ENCODE data around the gene CRISP1.

Gene CRISP1

DNA sequence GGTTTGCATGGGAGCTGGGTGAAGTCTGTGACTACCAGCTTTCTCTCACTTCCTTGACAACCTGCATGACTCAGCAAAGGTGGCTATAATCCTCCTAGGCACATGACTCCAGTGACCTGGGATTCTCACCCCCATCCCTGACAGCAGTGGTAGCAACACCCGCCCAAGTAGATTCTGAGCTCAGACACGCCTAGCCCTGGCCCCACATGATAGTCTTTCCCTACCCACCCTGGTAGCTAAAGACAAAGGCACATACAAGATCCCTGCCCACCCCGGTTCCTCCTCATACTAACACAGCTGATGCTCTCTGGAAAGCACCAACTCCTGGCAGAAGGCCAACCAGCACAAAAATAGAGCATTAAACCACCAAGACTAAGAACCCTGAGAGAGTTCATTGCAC lies 25.9 kb upstream of the CRISP1 start:
- TF ChIP-seq POLR2A (IDR thresholded peaks at IDR 0.05; ENCODE audit: extremely low read depth, insufficient read length) (no peak), MYC (IDR thresholded peaks at IDR 0.05; ENCODE audit: low read depth, low read length) (no peak)
- TF ChIP-seq, protein P1, sequence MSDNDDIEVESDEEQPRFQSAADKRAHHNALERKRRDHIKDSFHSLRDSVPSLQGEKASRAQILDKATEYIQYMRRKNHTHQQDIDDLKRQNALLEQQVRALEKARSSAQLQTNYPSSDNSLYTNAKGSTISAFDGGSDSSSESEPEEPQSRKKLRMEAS (IDR thresholded peaks at IDR 0.05; ENCODE audit: low read depth, low read length): no peak
- TF ChIP-seq, protein P2, sequence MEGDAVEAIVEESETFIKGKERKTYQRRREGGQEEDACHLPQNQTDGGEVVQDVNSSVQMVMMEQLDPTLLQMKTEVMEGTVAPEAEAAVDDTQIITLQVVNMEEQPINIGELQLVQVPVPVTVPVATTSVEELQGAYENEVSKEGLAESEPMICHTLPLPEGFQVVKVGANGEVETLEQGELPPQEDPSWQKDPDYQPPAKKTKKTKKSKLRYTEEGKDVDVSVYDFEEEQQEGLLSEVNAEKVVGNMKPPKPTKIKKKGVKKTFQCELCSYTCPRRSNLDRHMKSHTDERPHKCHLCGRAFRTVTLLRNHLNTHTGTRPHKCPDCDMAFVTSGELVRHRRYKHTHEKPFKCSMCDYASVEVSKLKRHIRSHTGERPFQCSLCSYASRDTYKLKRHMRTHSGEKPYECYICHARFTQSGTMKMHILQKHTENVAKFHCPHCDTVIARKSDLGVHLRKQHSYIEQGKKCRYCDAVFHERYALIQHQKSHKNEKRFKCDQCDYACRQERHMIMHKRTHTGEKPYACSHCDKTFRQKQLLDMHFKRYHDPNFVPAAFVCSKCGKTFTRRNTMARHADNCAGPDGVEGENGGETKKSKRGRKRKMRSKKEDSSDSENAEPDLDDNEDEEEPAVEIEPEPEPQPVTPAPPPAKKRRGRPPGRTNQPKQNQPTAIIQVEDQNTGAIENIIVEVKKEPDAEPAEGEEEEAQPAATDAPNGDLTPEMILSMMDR (IDR thresholded peaks at IDR 0.05; ENCODE audit: low read depth, low read length): no peak
- no peak for DNase-seq (ENCODE audit: low read depth)
- H3K4me3 ChIP-seq (ENCODE audit: low read depth, low read length): no peak overlapping the region

DNA sequence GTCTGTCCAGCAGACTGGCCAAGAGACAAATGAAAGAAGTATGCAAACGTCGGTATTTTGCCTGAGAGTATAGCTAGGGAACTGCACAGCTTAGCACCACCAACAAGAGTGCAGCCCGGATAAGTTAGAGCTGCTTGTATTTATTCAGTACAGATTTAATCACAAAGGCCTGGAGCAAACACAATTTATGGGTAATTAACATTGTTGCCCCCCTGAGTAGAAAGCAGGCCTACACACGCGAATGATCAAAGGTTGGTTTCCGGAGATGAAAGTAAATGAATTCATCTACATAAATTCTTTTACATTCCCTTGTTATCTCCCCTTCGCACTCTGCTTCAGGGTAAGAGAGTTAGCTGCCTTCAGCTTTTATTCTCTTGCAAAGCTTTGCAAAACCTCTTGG lies 24.7 kb upstream of the CRISP1 start:
- H3K4me3 ChIP-seq (ENCODE audit: low read depth, low read length): no peak overlapping the region
- DNase-seq (ENCODE audit: low read depth): no peak
- TF ChIP-seq POLR2A (IDR thresholded peaks at IDR 0.05; ENCODE audit: extremely low read depth, insufficient read length): no peak
- TF ChIP-seq MYC (IDR thresholded peaks at IDR 0.05; ENCODE audit: low read depth, low read length): no peak
- TF ChIP-seq, protein P1 (IDR thresholded peaks at IDR 0.05; ENCODE audit: low read depth, low read length): no peak
- TF ChIP-seq, protein P2 (IDR thresholded peaks at IDR 0.05; ENCODE audit: low read depth, low read length): no peak

DNA sequence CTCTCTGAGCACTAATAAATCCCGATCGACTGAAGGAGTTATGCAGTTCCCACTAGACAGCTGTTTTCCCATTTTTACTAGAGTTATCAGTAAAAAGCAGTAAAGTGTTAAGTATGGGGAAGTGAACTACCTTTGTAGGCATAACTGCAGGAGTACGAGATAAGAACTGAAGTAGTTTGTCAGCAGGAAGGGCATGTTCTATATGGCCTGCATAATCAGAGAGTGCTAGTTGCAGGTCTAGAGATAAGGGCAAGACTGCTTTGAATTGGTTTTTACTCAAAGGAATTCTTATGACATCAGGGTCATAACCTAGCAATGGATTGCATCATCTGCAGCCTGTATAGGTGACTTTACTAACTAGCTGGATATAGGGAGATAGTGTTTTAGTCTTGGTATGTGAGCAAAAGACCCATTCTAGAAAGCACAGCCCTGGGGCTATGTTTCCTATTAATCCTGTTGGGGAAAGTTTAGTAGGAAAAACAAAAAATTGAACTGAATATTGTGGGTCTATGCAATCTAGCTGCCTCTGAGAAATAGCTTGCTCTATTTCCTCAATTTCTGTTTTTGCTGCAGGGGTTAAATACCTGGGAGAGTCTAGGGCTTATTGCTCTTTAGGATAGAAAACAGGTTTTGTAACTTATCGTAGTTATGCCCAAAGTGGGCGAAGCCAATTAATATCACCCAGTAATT lies 22.6 kb upstream of the CRISP1 start:
- TF ChIP-seq MYC (IDR thresholded peaks at IDR 0.05; ENCODE audit: low read depth, low read length): no peak
- TF ChIP-seq, protein P1 (IDR thresholded peaks at IDR 0.05; ENCODE audit: low read depth, low read length): no peak
- TF ChIP-seq, protein P2 (IDR thresholded peaks at IDR 0.05; ENCODE audit: low read depth, low read length): no peak
- TF ChIP-seq POLR2A (IDR thresholded peaks at IDR 0.05; ENCODE audit: extremely low read depth, insufficient read length): no peak
- no peak for DNase-seq (ENCODE audit: low read depth)
- no peak overlapping the region for H3K4me3 ChIP-seq (ENCODE audit: low read depth, low read length)

DNA sequence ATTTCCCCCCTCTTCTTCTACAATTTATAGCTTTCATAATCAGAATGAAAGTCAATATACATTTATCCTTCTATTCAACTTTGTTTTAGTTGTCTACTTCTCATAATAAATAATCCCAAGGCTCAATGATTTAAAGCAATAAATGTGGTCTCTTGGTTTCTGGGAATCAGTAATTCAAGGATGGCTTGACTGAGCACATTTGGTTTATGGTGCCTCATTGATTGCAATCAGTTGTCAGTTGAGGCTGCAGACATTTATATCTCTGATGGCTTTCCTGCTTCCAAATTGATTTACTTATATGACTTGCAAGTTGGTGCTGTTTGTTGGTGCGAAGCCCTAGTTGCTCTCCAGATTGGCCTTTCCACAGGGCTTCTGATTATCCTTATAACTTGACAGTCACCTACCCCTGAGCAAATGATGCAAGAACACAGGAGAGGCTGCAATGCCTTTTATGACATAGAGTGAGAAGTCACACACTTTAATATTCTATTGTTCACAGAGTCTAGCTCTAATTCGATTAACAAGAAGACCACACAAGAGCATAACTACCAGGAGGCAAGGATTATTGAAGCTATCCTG lies 2.7 kb upstream of the CRISP1 start:
- no peak overlapping the region for H3K4me3 ChIP-seq (ENCODE audit: low read depth, low read length)
- no peak for DNase-seq (ENCODE audit: low read depth)
- no peak for TF ChIP-seq MYC (IDR thresholded peaks at IDR 0.05; ENCODE audit: low read depth, low read length)
- no peak for TF ChIP-seq POLR2A (IDR thresholded peaks at IDR 0.05; ENCODE audit: extremely low read depth, insufficient read length)

DNA sequence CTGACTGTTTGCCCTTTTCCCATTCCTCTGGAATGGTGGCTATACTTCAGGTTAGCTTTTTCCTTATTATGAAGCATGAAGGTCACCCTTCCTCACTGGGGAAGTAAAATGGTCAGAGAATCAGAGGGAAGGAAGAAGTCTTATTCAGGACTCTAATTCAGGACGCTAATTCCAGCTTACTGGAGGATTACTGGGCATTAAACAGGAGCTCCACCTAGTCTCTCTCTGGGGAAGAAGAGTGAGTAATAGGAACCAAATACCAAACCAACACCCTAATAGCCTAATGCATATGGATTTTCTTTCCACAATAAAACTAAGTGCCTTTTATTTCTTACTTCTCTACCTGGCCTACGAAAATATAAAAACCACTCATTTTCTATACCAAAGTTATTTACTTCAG lies 10.1 kb downstream of the CRISP1 start:
- no peak overlapping the region for H3K4me3 ChIP-seq (ENCODE audit: low read depth, low read length)
- DNase-seq (ENCODE audit: low read depth): no peak
- TF ChIP-seq, protein P2 (IDR thresholded peaks at IDR 0.05; ENCODE audit: low read depth, low read length): no peak
- TF ChIP-seq POLR2A (IDR thresholded peaks at IDR 0.05; ENCODE audit: extremely low read depth, insufficient read length): no peak

DNA sequence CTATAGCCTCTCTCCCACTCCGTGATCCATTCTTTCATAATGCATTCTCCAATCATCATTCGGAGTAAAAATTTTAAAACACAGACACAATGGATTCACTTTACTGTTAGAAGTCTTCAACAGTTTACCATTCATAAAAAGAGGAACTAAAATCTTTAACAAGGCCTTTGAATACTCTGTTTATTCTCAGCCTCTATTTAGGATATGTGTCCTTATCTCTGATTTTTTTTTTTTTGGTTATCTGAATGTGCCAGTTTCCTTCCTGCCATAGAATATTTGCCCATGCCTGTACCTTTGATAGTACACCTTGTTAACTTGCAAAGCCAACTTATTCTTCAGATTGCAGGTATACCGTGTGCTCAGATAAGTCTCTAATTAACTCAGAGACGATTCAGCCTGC lies 11.1 kb downstream of the CRISP1 start:
- H3K4me3 ChIP-seq (ENCODE audit: low read depth, low read length): no peak overlapping the region
- DNase-seq (ENCODE audit: low read depth): no peak
- TF ChIP-seq, protein P1 (IDR thresholded peaks at IDR 0.05; ENCODE audit: low read depth, low read length): no peak
- TF ChIP-seq MYC (IDR thresholded peaks at IDR 0.05; ENCODE audit: low read depth, low read length) (no peak), POLR2A (IDR thresholded peaks at IDR 0.05; ENCODE audit: extremely low read depth, insufficient read length) (no peak)
- TF ChIP-seq, protein P2 (IDR thresholded peaks at IDR 0.05; ENCODE audit: low read depth, low read length): no peak
